HepG2 (cell line): Measurements from ENCODE around the gene NPBWR2. TPM values are rescaled to one million over a fixed set of nuclear protein-coding genes. Genes with fewer than 3 reads are reported as not detected.
A peak's percentile ranks its signal among the peaks of the same experiment; 100 is the strongest.

ENCODE experiments used
- ATAC-seq: fragments of 200-7000 bp; cut with Tn5 transposase; 3 replicates; pipeline ENCODE4 v1.9.1; 2020; ENCODE audit warnings: mild to moderate bottlenecking, moderate library complexity
- BruUV-seq: library from RNA; stranded (reverse); fragments of 400-500 nt; replicated peaks from 2 replicates; lab custom pipeline; 2021; lab: Mats Ljungman, UMichigan
- CTCF ChIA-PET: fragments of 300-600 bp; formaldehyde crosslinking; extraction: SDS; loops from one replicate; lab custom pipeline; 2021; ENCODE audit warnings: low total read pairs, inconsistent platforms, low intra/inter-chr PET ratio; lab: Yijun Ruan, JAX
- POLR2A ChIA-PET: fragments of 350-600 bp; sonication (Branson Sonifier 250); formaldehyde crosslinking; loops from one replicate; lab custom pipeline; 2020; ENCODE audit warnings: antibody characterized with exemption, inconsistent platforms; lab: Yijun Ruan, JAX
- DNase-seq: peaks from one replicate; pipeline ENCODE4 v3.0.0-alpha.2; 2015; ENCODE audit warnings: low spot score
- FAIRE-seq: peaks from 3 replicates; lab custom pipeline; 2011; peaks lifted over from hg19 to GRCh38; lab: Jason Lieb, UNC
- H2AFZ ChIP-seq: one replicate; pipeline ENCODE4 v1.6.1; 2011; ENCODE audit warnings: low read length, inconsistent platforms
- H3K27ac ChIP-seq: fragments of 300-600 bp; 3 replicates; pipeline ENCODE4 v1.8.0; 2011; ENCODE audit warnings: mixed run types, mild to moderate bottlenecking, mixed read lengths, low read length, inconsistent platforms; ENCODE audit not compliant: insufficient read depth; ENCODE audit errors: extremely low read length
- H3K27me3 ChIP-seq, 2 experiments: fragments of 200-600 bp in 1 of 2; 2 replicates in 1 of 2; 3 replicates in 1 of 2; pipeline versions ENCODE4 v1.6.0 to v1.8.0; 2011; ENCODE audit warnings: low read length in 2 of 2, mild to moderate bottlenecking in 2 of 2, moderate library complexity in 2 of 2, inconsistent platforms in 1 of 2; ENCODE audit not compliant: insufficient read depth in 2 of 2, control insufficient read depth in 1 of 2
- H3K36me3 ChIP-seq, 2 experiments: fragments of 200-600 bp in 1 of 2; replicated peaks in 1 of 2; 2 replicates in 1 of 2; 3 replicates in 1 of 2; pipeline versions ENCODE4 v1.5.1 to v1.8.0; 2011; ENCODE audit warnings: low read length in 2 of 2, inconsistent platforms in 1 of 2; ENCODE audit not compliant: insufficient read depth in 2 of 2, control insufficient read depth in 1 of 2
- H3K4me1 ChIP-seq: 2 replicates; pipeline ENCODE4 v1.5.1; 2012; ENCODE audit warnings: low read length, inconsistent platforms; ENCODE audit not compliant: insufficient read depth
- H3K4me2 ChIP-seq: 2 replicates; pipeline ENCODE4 v1.6.0; 2011; ENCODE audit warnings: low read depth, low read length, inconsistent platforms
- H3K4me3 ChIP-seq, 3 experiments: fragments of 200-600 bp in 1 of 3; sonication (generic), shearing (Covaris generic) in 1 of 3; replicated peaks in 1 of 3; 2 replicates each; pipeline ENCODE4 v1.5.1; 2011 to 2016; ENCODE audit warnings: low read length in 3 of 3, inconsistent platforms in 2 of 3, low read depth in 2 of 3, mild to moderate bottlenecking in 2 of 3, control low read depth in 1 of 3, mixed read lengths in 1 of 3; ENCODE audit not compliant: insufficient read depth in 1 of 3
- H3K79me2 ChIP-seq: one replicate; pipeline ENCODE4 v1.6.1; 2011; ENCODE audit warnings: low read length, inconsistent platforms; ENCODE audit not compliant: insufficient read depth
- H3K9ac ChIP-seq: 2 replicates; pipeline ENCODE4 v1.6.0; 2011; ENCODE audit warnings: mild to moderate bottlenecking, low read depth, low read length, inconsistent platforms; ENCODE audit not compliant: insufficient read depth
- H3K9me3 ChIP-seq: 2 replicates; pipeline ENCODE4 v1.5.1; 2012; ENCODE audit warnings: mild to moderate bottlenecking, low read length
- H4K20me1 ChIP-seq: 2 replicates; pipeline ENCODE4 v1.6.0; 2011; ENCODE audit warnings: inconsistent platforms, mild to moderate bottlenecking, low read length, moderate library complexity; ENCODE audit not compliant: insufficient read depth
- HOXA3 ChIP-seq: sonication (generic); formaldehyde crosslinking; IDR thresholded peaks from 2 replicates; pipeline ENCODE4 v1.5.0; 2020; ENCODE audit warnings: missing genetic modification reagents
- KDM1A ChIP-seq: IDR thresholded peaks from 2 replicates; pipeline ENCODE4 v1.6.1; 2016; ENCODE audit warnings: missing compliant biosample characterization
- KLF11 ChIP-seq: IDR thresholded peaks from 2 replicates; pipeline ENCODE4 v1.6.1; 2016; ENCODE audit warnings: missing compliant biosample characterization
- NFIB ChIP-seq: sonication (generic); formaldehyde crosslinking; IDR thresholded peaks from 2 replicates; pipeline ENCODE4 v1.9.0; 2021; ENCODE audit warnings: missing genetic modification reagents, mild to moderate bottlenecking, borderline replicate concordance
- NR2F6 ChIP-seq, 2 experiments: IDR thresholded peaks; 2 replicates each; pipeline ENCODE4 v1.6.1; 2016; ENCODE audit warnings: antibody characterized with exemption in 1 of 2, mild to moderate bottlenecking in 1 of 2
- PAWR ChIP-seq: sonication (generic); formaldehyde crosslinking; IDR thresholded peaks from 2 replicates; pipeline ENCODE4 v1.4.0; 2020; ENCODE audit warnings: missing genetic modification reagents, mild to moderate bottlenecking, borderline replicate concordance
- ZNF160 ChIP-seq: sonication (generic); formaldehyde crosslinking; IDR thresholded peaks from 2 replicates; pipeline ENCODE4 v1.8.0; 2022; ENCODE audit warnings: mild to moderate bottlenecking, inconsistent platforms, missing genetic modification reagents
- ZNF205 ChIP-seq: IDR thresholded peaks from 2 replicates; pipeline ENCODE4 v1.6.1; 2018; ENCODE audit warnings: missing biosample characterization, missing genetic modification reagents
- ZNF674 ChIP-seq: sonication (generic); formaldehyde crosslinking; IDR thresholded peaks from 2 replicates; pipeline ENCODE4 v1.5.0; 2020; ENCODE audit warnings: low read depth, mild to moderate bottlenecking, missing genetic modification reagents
- ZNF746 ChIP-seq: sonication (generic); formaldehyde crosslinking; IDR thresholded peaks from 2 replicates; pipeline ENCODE4 v1.8.0; 2022; ENCODE audit warnings: mild to moderate bottlenecking, missing genetic modification reagents
- ZSCAN25 ChIP-seq: sonication (generic); formaldehyde crosslinking; IDR thresholded peaks from 2 replicates; pipeline ENCODE4 v1.8.0; 2022; ENCODE audit warnings: mild to moderate bottlenecking, missing genetic modification reagents
- WGBS: methylation state at CpG from one replicate; pipeline ENCODE4 v1.1.6; 2017; ENCODE audit warnings: low lambda C conversion rate; 5-methylcytosine and 5-hydroxymethylcytosine counted together
- in situ Hi-C: cut with HindIII; loops from 2 replicates; pipeline ENCODE4 v1.10.0; 2017; ENCODE audit warnings: low pct_unique_long_range_greater_than_20kb; ENCODE audit not compliant: extremely low pct_ligation_motif_present
- intact Hi-C: fragments of 100-400 bp; cut with micrococcal nuclease; formaldehyde crosslinking; loops from one replicate; pipeline ENCODE4 v1.10.0; 2022; ENCODE audit not compliant: unreplicated experiment
- polyA plus RNA-seq, 8 experiments: library from polyadenylated mRNA; depleted of rRNA in 3 of 8; stranded (reverse) in 7 of 8; unstranded in 1 of 8; fragments of >200 nt; fragmentation: Illumina TruSeq in 4 of 8; extraction: Trizol in 4 of 8; gene quantifications; 2 replicates each; pipeline versions ENCODE4 v1.2.1 to v1.2.3, GENCODE V29; 2011 to 2016; ENCODE audit warnings: low read depth in 4 of 8, missing spikeins in 1 of 8, mixed read lengths in 1 of 8; ENCODE audit not compliant: insufficient read depth in 1 of 8
- total RNA-seq, 5 experiments: library from RNA; depleted of rRNA; stranded (reverse); fragments of >200 nt; fragmentation: Illumina TruSeq; extraction: Trizol; gene quantifications; 2 replicates each; pipeline ENCODE4 v1.2.3, GENCODE V29; 2016; ENCODE audit warnings: low read depth in 1 of 5
- TF ChIP-seq, protein P1 (sequence below): sonication (generic); formaldehyde crosslinking; IDR thresholded peaks from 2 replicates; pipeline ENCODE4 v1.8.0; 2022; ENCODE audit warnings: missing genetic modification reagents, mild to moderate bottlenecking, inconsistent platforms, borderline replicate concordance
- TF ChIP-seq, protein P2 (sequence below): sonication (generic); formaldehyde crosslinking; IDR thresholded peaks from 2 replicates; pipeline ENCODE4 v1.4.0; 2020; ENCODE audit warnings: missing genetic modification reagents, borderline replicate concordance
- TF ChIP-seq, protein P3 (sequence below): sonication (generic); formaldehyde crosslinking; conservative IDR thresholded peaks from 2 replicates; pipeline ENCODE4 v1.4.0; 2020; ENCODE audit warnings: missing genetic modification reagents
- TF ChIP-seq, protein P4 (sequence below): sonication (generic); formaldehyde crosslinking; IDR thresholded peaks from 2 replicates; pipeline ENCODE4 v1.8.1; 2023; ENCODE audit warnings: missing genetic modification reagents, inconsistent platforms, borderline replicate concordance

NPBWR2 gene
- total and polyA plus RNA-seq, 2 of the 13 experiments (the other 11 are each of a cell fraction or from before 2014, with no cell fraction given), result not detected

DNA sequence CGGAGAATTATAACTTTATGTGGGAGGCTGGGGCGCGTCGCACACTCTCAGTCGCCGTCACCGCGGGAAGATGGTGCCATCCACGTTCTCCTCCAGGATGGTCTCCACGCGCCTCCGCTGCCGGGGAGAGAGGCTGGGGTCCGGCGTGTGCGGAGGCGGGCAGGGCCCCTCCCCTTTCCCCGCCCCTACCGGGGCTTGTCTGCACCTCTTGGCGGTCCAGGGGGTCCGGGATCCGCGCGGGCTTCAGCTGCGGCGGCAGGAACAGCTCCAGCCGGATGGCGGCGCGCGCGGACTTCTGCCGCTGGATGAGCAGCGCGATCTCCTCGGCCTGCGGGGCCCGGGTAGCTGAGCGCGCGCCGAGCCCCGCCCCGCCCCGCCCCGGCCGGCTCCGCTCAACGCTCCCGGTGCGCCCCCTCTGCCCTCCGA lies 24.0 kb downstream of the NPBWR2 start:
- FAIRE-seq (no peak), ATAC-seq (peak; percentile 62), DNase-seq (peak; percentile 67)
- BruUV-seq, result no TSS peak
- Histone ChIP-seq H4K20me1 (peaks cover 9% of the 10 kb centered on the region; the same call in 1 of the 2 replicates), H3K4me1 (peaks cover 56% of the 10 kb centered on the region), H3K79me2 (no peaks in the 10 kb centered on the region), H3K27me3 (peaks cover 14 to 48% of the 10 kb centered on the region in 2 experiments), H3K27ac (no peak overlapping the region), H3K9me3 (no peaks in the 10 kb centered on the region), H3K36me3 (no peaks in the 10 kb centered on the region), H2AFZ (no peak overlapping the region), H3K4me3 (peak overlapping the region; percentile 48 to 77 (median 58); a peak in 5 of 6 replicates), H3K9ac (no peak overlapping the region), H3K4me2 (peak overlapping the region; percentile 87)
- ChIA-PET CTCF (interaction anchor here (2.3 kb wide), 1 partner anchor 37 kb away, joined by 14 read pairs; no protein-coding TSS in a partner anchor), POLR2A (interaction anchor here (0.7 to 2.2 kb wide), 10 partner anchors 8 to 225 kb away, joined by 3 to 8 read pairs (median 3); partner anchors contain the start of genes PRPF6, TCEA2 and UCKL1)
- WGBS, result 7% methylated on average over 46 of the region's 52 CpGs
- in situ Hi-C loops (loop anchor here (5.0 kb wide), 1 partner anchor 34 kb away; no protein-coding TSS in a partner anchor), intact Hi-C loops (loop anchor here (1.0 kb wide), 1 partner anchor 37 kb away; no protein-coding TSS in a partner anchor)
- TF ChIP-seq KDM1A (CRISPR knock-in tag), result no peak
- TF ChIP-seq, protein P1, sequence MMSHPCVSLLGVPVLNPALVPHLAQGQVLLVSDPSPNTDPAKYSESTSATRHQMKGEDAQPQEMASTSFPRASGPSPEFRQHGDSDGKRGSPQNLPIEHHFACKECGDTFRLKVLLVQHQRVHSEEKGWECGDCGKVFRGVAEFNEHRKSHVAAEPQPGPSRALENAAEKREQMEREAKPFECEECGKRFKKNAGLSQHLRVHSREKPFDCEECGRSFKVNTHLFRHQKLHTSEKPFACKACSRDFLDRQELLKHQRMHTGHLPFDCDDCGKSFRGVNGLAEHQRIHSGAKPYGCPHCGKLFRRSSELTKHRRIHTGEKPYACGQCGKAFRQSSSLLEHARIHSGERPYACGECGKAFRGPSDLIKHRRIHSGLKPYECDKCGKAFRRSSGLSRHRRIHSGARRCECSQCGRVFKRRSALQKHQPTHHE, result no peak
- TF ChIP-seq, protein P2, sequence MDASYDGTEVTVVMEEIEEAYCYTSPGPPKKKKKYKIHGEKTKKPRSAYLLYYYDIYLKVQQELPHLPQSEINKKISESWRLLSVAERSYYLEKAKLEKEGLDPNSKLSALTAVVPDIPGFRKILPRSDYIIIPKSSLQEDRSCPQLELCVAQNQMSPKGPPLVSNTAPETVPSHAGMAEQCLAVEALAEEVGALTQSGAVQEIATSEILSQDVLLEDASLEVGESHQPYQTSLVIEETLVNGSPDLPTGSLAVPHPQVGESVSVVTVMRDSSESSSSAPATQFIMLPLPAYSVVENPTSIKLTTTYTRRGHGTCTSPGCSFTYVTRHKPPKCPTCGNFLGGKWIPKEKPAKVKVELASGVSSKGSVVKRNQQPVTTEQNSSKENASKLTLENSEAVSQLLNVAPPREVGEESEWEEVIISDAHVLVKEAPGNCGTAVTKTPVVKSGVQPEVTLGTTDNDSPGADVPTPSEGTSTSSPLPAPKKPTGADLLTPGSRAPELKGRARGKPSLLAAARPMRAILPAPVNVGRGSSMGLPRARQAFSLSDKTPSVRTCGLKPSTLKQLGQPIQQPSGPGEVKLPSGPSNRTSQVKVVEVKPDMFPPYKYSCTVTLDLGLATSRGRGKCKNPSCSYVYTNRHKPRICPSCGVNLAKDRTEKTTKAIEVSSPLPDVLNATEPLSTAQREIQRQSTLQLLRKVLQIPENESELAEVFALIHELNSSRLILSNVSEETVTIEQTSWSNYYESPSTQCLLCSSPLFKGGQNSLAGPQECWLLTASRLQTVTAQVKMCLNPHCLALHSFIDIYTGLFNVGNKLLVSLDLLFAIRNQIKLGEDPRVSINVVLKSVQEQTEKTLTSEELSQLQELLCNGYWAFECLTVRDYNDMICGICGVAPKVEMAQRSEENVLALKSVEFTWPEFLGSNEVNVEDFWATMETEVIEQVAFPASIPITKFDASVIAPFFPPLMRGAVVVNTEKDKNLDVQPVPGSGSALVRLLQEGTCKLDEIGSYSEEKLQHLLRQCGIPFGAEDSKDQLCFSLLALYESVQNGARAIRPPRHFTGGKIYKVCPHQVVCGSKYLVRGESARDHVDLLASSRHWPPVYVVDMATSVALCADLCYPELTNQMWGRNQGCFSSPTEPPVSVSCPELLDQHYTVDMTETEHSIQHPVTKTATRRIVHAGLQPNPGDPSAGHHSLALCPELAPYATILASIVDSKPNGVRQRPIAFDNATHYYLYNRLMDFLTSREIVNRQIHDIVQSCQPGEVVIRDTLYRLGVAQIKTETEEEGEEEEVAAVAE (CRISPR knock-in tag), result no peak
- TF ChIP-seq KLF11 (CRISPR knock-in tag), result no peak
- no peak for TF ChIP-seq ZNF674
- TF ChIP-seq, protein P3, sequence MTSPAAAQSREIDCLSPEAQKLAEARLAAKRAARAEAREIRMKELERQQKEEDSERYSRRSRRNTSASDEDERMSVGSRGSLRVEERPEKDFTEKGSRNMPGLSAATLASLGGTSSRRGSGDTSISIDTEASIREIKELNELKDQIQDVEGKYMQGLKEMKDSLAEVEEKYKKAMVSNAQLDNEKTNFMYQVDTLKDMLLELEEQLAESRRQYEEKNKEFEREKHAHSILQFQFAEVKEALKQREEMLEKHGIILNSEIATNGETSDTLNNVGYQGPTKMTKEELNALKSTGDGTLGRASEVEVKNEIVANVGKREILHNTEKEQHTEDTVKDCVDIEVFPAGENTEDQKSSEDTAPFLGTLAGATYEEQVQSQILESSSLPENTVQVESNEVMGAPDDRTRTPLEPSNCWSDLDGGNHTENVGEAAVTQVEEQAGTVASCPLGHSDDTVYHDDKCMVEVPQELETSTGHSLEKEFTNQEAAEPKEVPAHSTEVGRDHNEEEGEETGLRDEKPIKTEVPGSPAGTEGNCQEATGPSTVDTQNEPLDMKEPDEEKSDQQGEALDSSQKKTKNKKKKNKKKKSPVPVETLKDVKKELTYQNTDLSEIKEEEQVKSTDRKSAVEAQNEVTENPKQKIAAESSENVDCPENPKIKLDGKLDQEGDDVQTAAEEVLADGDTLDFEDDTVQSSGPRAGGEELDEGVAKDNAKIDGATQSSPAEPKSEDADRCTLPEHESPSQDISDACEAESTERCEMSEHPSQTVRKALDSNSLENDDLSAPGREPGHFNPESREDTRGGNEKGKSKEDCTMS (CRISPR knock-in tag), result peak; percentile 65; the same call in 1 of the 2 replicates
- no peak for TF ChIP-seq HOXA3 (CRISPR knock-in tag)
- no peak for TF ChIP-seq NR2F6 (IDR thresholded peaks at IDR 0.05)
- peak; percentile 63; the same call in 1 of the 2 replicates for TF ChIP-seq NR2F6 (CRISPR knock-in tag; IDR thresholded peaks at IDR 0.05)
- no peak for TF ChIP-seq ZSCAN25 (CRISPR knock-in tag)
- TF ChIP-seq ZNF205 (CRISPR knock-in tag), result peak; percentile 59; the same call in 1 of the 2 replicates
- no peak for TF ChIP-seq ZNF746 (CRISPR knock-in tag)
- TF ChIP-seq, protein P4, sequence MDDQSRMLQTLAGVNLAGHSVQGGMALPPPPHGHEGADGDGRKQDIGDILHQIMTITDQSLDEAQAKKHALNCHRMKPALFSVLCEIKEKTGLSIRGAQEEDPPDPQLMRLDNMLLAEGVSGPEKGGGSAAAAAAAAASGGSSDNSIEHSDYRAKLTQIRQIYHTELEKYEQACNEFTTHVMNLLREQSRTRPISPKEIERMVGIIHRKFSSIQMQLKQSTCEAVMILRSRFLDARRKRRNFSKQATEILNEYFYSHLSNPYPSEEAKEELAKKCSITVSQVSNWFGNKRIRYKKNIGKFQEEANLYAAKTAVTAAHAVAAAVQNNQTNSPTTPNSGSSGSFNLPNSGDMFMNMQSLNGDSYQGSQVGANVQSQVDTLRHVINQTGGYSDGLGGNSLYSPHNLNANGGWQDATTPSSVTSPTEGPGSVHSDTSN (CRISPR knock-in tag), result no peak
- no peak for TF ChIP-seq PAWR
- 0 out of 2 replicates have a peak, but pooled peaks have one; percentile 18 for TF ChIP-seq ZNF160 (CRISPR knock-in tag)
- TF ChIP-seq NFIB (CRISPR knock-in tag), result no peak
